ENCODE data around the gene SAC3D1.

SAC3D1 gene

DNA sequence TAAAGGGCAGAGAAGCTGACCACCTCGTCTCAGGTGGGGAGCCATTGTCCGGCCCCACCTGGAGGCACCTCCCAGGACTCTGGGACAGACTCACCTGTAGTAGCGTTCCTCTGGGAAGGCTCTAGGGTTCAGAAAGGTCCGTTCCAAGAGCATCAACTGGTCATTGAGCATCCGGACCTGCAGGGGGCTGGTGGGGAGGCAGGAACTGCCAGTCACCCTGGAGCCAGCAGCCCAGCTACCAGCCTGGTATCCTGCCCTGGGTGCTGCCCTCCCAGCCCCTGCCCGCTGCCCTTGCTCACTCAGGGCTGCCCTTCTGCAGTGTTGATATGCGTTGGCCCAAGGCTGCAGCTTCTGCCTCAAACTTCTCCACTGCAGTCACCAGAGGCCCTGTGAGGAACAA lies 4.7 kb downstream of the SAC3D1 start:
- Histone ChIP-seq H3K36me3 (ENCODE audit: control insufficient read depth in 2 of 2, insufficient read depth in 2 of 2, low read length in 2 of 2) (peaks cover 10 to 12% of the 10 kb centered on the region in 2 donors), H3K9me3 (ENCODE audit: control insufficient read depth in 2 of 2, low read length in 2 of 2) (no peaks in the 10 kb centered on the region), H3K27ac (ENCODE audit: low read length) (no peak overlapping the region), H3K9ac (ENCODE audit: low read length in 2 of 2) (no peak overlapping the region), H3K4me3 (ENCODE audit: low read length in 2 of 2) (no peak overlapping the region), H3K4me1 (ENCODE audit: control insufficient read depth, insufficient read depth, low read length) (peaks cover 31% of the 10 kb centered on the region), H3K27me3 (ENCODE audit: control insufficient read depth in 1 of 2, insufficient read depth in 2 of 2, low read length in 2 of 2) (no peaks in the 10 kb centered on the region)

- Histone ChIP-seq H3K27ac (ENCODE audit: low read length) (no peak overlapping the region), H3K4me1 (ENCODE audit: control insufficient read depth, insufficient read depth, low read length) (peaks cover 22% of the 10 kb centered on the region), H3K36me3 (ENCODE audit: control insufficient read depth in 2 of 2, insufficient read depth in 2 of 2, low read length in 2 of 2) (peaks cover 10 to 12% of the 10 kb centered on the region in 2 donors), H3K9ac (ENCODE audit: low read length in 2 of 2) (peak overlapping the region; percentile 66 to 68), H3K9me3 (ENCODE audit: control insufficient read depth in 2 of 2, low read length in 2 of 2) (no peaks in the 10 kb centered on the region), H3K27me3 (ENCODE audit: control insufficient read depth in 1 of 2, insufficient read depth in 2 of 2, low read length in 2 of 2) (no peaks in the 10 kb centered on the region), H3K4me3 (ENCODE audit: low read length in 2 of 2) (peak overlapping the region; percentile 76 to 79)
Measured at GRCh38 chr11:65047581-65048422, 6.8 kb downstream of the SAC3D1 start.

- Histone ChIP-seq H3K9me3 (ENCODE audit: control insufficient read depth in 2 of 2, low read length in 2 of 2) (no peaks in the 10 kb centered on the region), H3K4me3 (ENCODE audit: low read length in 2 of 2) (no peak overlapping the region), H3K27me3 (ENCODE audit: control insufficient read depth in 1 of 2, insufficient read depth in 2 of 2, low read length in 2 of 2) (peaks cover 0 to 2% of the 10 kb centered on the region in 2 donors), H3K36me3 (ENCODE audit: control insufficient read depth in 2 of 2, insufficient read depth in 2 of 2, low read length in 2 of 2) (no peaks in the 10 kb centered on the region), H3K9ac (ENCODE audit: low read length in 2 of 2) (no peak overlapping the region), H3K27ac (ENCODE audit: low read length) (no peak overlapping the region), H3K4me1 (ENCODE audit: control insufficient read depth, insufficient read depth, low read length) (peaks cover 14% of the 10 kb centered on the region)
Measured at GRCh38 chr11:65051398-65051858, 10.4 kb downstream of the SAC3D1 start.

- H3K4me3 ChIP-seq (ENCODE audit: low read length in 2 of 2), result no peak overlapping the region
- peaks cover 0 to 2% of the 10 kb centered on the region in 2 donors for H3K27me3 ChIP-seq (ENCODE audit: control insufficient read depth in 1 of 2, insufficient read depth in 2 of 2, low read length in 2 of 2)
- no peak overlapping the region for H3K27ac ChIP-seq (ENCODE audit: low read length)
Measured at GRCh38 chr11:65053827-65054508, 13.0 kb downstream of the SAC3D1 start.

GRCh38 chr11:65055538-65055937 lies 14.5 kb downstream of the SAC3D1 start:
- Histone ChIP-seq H3K9me3 (ENCODE audit: control insufficient read depth in 2 of 2, low read length in 2 of 2) (no peaks in the 10 kb centered on the region), H3K9ac (ENCODE audit: low read length in 2 of 2) (no peak overlapping the region), H3K4me3 (ENCODE audit: low read length in 2 of 2) (no peak overlapping the region), H3K27ac (ENCODE audit: low read length) (no peak overlapping the region), H3K27me3 (ENCODE audit: control insufficient read depth in 1 of 2, insufficient read depth in 2 of 2, low read length in 2 of 2) (peaks cover 0 to 4% of the 10 kb centered on the region in 2 donors), H3K4me1 (ENCODE audit: control insufficient read depth, insufficient read depth, low read length) (no peaks in the 10 kb centered on the region), H3K36me3 (ENCODE audit: control insufficient read depth in 2 of 2, insufficient read depth in 2 of 2, low read length in 2 of 2) (no peaks in the 10 kb centered on the region)

More at GRCh38 chr11:65053827-65054508, 13.0 kb downstream of the SAC3D1 start:
- no peaks in the 10 kb centered on the region for H3K4me1 ChIP-seq (ENCODE audit: control insufficient read depth, insufficient read depth, low read length)
- H3K9me3 ChIP-seq (ENCODE audit: control insufficient read depth in 2 of 2, low read length in 2 of 2), result no peaks in the 10 kb centered on the region
- H3K9ac ChIP-seq (ENCODE audit: low read length in 2 of 2), result no peak overlapping the region
- H3K36me3 ChIP-seq (ENCODE audit: control insufficient read depth in 2 of 2, insufficient read depth in 2 of 2, low read length in 2 of 2), result no peaks in the 10 kb centered on the region

GRCh38 chr11:65056999-65057398 lies 16.0 kb downstream of the SAC3D1 start:
- Histone ChIP-seq H3K4me1 (ENCODE audit: control insufficient read depth, insufficient read depth, low read length) (no peaks in the 10 kb centered on the region), H3K4me3 (ENCODE audit: low read length in 2 of 2) (no peak overlapping the region)

DNA sequence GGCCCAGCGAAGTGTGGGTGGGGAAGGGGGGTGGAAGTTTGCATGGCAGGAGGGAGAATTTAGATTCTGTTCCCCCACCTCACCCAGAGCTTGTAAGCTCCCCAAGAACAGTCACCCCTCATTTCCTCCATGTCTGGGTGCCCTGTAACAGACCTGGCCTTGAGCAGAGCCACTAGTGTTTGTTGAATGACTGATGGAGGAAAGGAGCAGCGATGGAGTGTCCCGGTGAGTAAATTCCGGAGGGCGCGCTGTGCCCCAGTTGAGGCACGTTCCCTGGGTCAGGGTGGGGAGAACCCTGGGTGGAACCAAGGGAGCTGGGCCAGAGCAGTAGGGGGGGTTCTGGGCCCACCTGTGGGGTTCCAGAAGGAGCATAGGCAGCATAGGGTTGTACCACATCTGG lies 16.5 kb downstream of the SAC3D1 start:
- H3K27ac ChIP-seq (ENCODE audit: low read length), result no peak overlapping the region

More at GRCh38 chr11:65056999-65057398, 16.0 kb downstream of the SAC3D1 start:
- no peaks in the 10 kb centered on the region for H3K9me3 ChIP-seq (ENCODE audit: control insufficient read depth in 2 of 2, low read length in 2 of 2)
- no peak overlapping the region for H3K9ac ChIP-seq (ENCODE audit: low read length in 2 of 2)
- H3K36me3 ChIP-seq (ENCODE audit: control insufficient read depth in 2 of 2, insufficient read depth in 2 of 2, low read length in 2 of 2), result no peaks in the 10 kb centered on the region
- H3K27me3 ChIP-seq (ENCODE audit: control insufficient read depth in 1 of 2, insufficient read depth in 2 of 2, low read length in 2 of 2), result peaks cover 0 to 4% of the 10 kb centered on the region in 2 donors
- H3K27ac ChIP-seq (ENCODE audit: low read length), result no peak overlapping the region

GRCh38 chr11:65058012-65058411 lies 17.0 kb downstream of the SAC3D1 start:
- no peaks in the 10 kb centered on the region for H3K4me1 ChIP-seq (ENCODE audit: control insufficient read depth, insufficient read depth, low read length)
- H3K9ac ChIP-seq (ENCODE audit: low read length in 2 of 2), result no peak overlapping the region
- no peaks in the 10 kb centered on the region for H3K36me3 ChIP-seq (ENCODE audit: control insufficient read depth in 2 of 2, insufficient read depth in 2 of 2, low read length in 2 of 2)
- no peaks in the 10 kb centered on the region for H3K9me3 ChIP-seq (ENCODE audit: control insufficient read depth in 2 of 2, low read length in 2 of 2)
- no peak overlapping the region for H3K27ac ChIP-seq (ENCODE audit: low read length)
- no peak overlapping the region for H3K4me3 ChIP-seq (ENCODE audit: low read length in 2 of 2)
- H3K27me3 ChIP-seq (ENCODE audit: control insufficient read depth in 1 of 2, insufficient read depth in 2 of 2, low read length in 2 of 2), result peaks cover 0 to 2% of the 10 kb centered on the region in 2 donors

More for the DNA sequence above, 16.5 kb downstream of the SAC3D1 start:
- Histone ChIP-seq H3K36me3 (ENCODE audit: control insufficient read depth in 2 of 2, insufficient read depth in 2 of 2, low read length in 2 of 2) (no peaks in the 10 kb centered on the region), H3K27me3 (ENCODE audit: control insufficient read depth in 1 of 2, insufficient read depth in 2 of 2, low read length in 2 of 2) (peaks cover 0 to 4% of the 10 kb centered on the region in 2 donors), H3K4me3 (ENCODE audit: low read length in 2 of 2) (no peak overlapping the region), H3K4me1 (ENCODE audit: control insufficient read depth, insufficient read depth, low read length) (no peaks in the 10 kb centered on the region), H3K9ac (ENCODE audit: low read length in 2 of 2) (no peak overlapping the region), H3K9me3 (ENCODE audit: control insufficient read depth in 2 of 2, low read length in 2 of 2) (no peaks in the 10 kb centered on the region)

GRCh38 chr11:65058419-65059054 lies 17.5 kb downstream of the SAC3D1 start, which contains the start of gene NAALADL1:
Gene NAALADL1 (minus strand): TSS chr11:65058553. CDS start chr11:65058521, 32 bp downstream.
- Histone ChIP-seq H3K4me1 (ENCODE audit: control insufficient read depth, insufficient read depth, low read length) (no peaks in the 10 kb centered on the region), H3K27me3 (ENCODE audit: control insufficient read depth in 1 of 2, insufficient read depth in 2 of 2, low read length in 2 of 2) (peaks cover 0 to 2% of the 10 kb centered on the region in 2 donors), H3K4me3 (ENCODE audit: low read length in 2 of 2) (no peak within 1 kb of the TSS), H3K36me3 (ENCODE audit: control insufficient read depth in 2 of 2, insufficient read depth in 2 of 2, low read length in 2 of 2) (no peaks in the 10 kb centered on the region), H3K9ac (ENCODE audit: low read length in 2 of 2) (no peak within 1 kb of the TSS), H3K27ac (ENCODE audit: low read length) (no peak within 1 kb of the TSS), H3K9me3 (ENCODE audit: control insufficient read depth in 2 of 2, low read length in 2 of 2) (no peaks in the 10 kb centered on the region)

DNA sequence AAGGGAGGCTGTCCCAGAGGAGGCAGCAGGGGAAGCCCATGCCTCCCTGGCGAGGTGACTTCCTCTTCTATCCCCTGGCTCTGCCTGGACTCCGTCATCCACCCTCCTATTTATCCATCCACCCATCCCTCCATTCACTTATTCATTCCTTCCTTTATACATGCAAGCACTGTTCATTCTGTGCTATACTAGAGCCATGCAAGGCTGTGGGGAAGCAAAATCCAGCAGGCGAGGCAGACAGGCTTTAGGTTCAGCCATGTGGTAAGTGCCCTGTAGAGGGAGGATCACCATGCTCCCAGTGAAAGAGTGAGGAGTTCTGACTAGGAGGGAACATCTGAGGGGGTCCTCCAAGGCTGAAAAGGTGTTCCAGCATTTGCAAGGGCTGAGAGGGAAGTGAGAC lies 18.5 kb downstream of the SAC3D1 start:
- H3K27ac ChIP-seq (ENCODE audit: low read length), result no peak overlapping the region
- H3K9ac ChIP-seq (ENCODE audit: low read length in 2 of 2), result no peak overlapping the region
- H3K36me3 ChIP-seq (ENCODE audit: control insufficient read depth in 2 of 2, insufficient read depth in 2 of 2, low read length in 2 of 2), result no peaks in the 10 kb centered on the region

More for the DNA sequence above, 18.5 kb downstream of the SAC3D1 start:
- Histone ChIP-seq H3K9me3 (ENCODE audit: control insufficient read depth in 2 of 2, low read length in 2 of 2) (no peaks in the 10 kb centered on the region), H3K27me3 (ENCODE audit: control insufficient read depth in 1 of 2, insufficient read depth in 2 of 2, low read length in 2 of 2) (peaks cover 0 to 2% of the 10 kb centered on the region in 2 donors), H3K4me3 (ENCODE audit: low read length in 2 of 2) (no peak overlapping the region), H3K4me1 (ENCODE audit: control insufficient read depth, insufficient read depth, low read length) (no peaks in the 10 kb centered on the region)

All from stomach smooth muscle (tissue), 2 donors.